HEK293 (cell line): ENCODE results near the gene MT1HL1.

ENCODE experiments used
- CTCF ChIA-PET: fragments of 350-600 bp; formaldehyde crosslinking; extraction: SDS; loops from one replicate; lab custom pipeline; 2021; ENCODE audit warnings: antibody characterized with exemption; lab: Yijun Ruan, JAX
- POLR2A ChIA-PET: fragments of 300-600 bp; formaldehyde crosslinking; extraction: SDS; loops from one replicate; lab custom pipeline; 2020; ENCODE audit warnings: antibody characterized with exemption, inconsistent platforms; lab: Yijun Ruan, JAX
- H3K27ac ChIP-seq: fragments of 200-500 bp; sonication (Bioruptor generic); 2 replicates; pipeline ENCODE4 v1.5.1; 2014; ENCODE audit warnings: low read depth, low read length, control low read depth, inconsistent platforms; ENCODE audit errors: extremely low read depth
- H3K36me3 ChIP-seq, 2 experiments: fragments of 200-500 bp in 1 of 2; sonication (Bioruptor generic) in 1 of 2; 1 replicate in 1 of 2; 2 replicates in 1 of 2; pipeline ENCODE4 v1.5.1; 2014 to 2017; ENCODE audit warnings: inconsistent platforms in 2 of 2, low read length in 2 of 2; ENCODE audit not compliant: control insufficient read depth in 2 of 2, insufficient read depth in 1 of 2
- H3K4me1 ChIP-seq: fragments of 200-500 bp; sonication (Bioruptor generic); 2 replicates; pipeline ENCODE4 v1.5.1; 2014; ENCODE audit warnings: mild to moderate bottlenecking, low read length, inconsistent platforms; ENCODE audit not compliant: control insufficient read depth, insufficient read depth
- H3K4me3 ChIP-seq: 2 replicates; pipeline ENCODE4 v1.5.1; 2011; ENCODE audit warnings: low read depth, mild to moderate bottlenecking, control low read depth, low read length, moderate library complexity
- H3K9me3 ChIP-seq: fragments of 200-500 bp; sonication (Bioruptor generic); 2 replicates; pipeline ENCODE4 v1.5.1; 2014; ENCODE audit warnings: low read depth, low read length, inconsistent platforms; ENCODE audit not compliant: control insufficient read depth, insufficient read depth
- ELK4 ChIP-seq: IDR thresholded peaks from 2 replicates; pipeline ENCODE4 v1.6.1; 2011; ENCODE audit warnings: mild to moderate bottlenecking, low read depth, low read length, borderline replicate concordance
- GLIS2 ChIP-seq: fragments of 450-650 bp; formaldehyde crosslinking; IDR thresholded peaks from 2 replicates; pipeline ENCODE4 v1.5.1; 2016; ENCODE audit warnings: missing biosample characterization, missing genetic modification characterization
- OVOL3 ChIP-seq: fragments of 450-650 bp; formaldehyde crosslinking; IDR thresholded peaks from 2 replicates; pipeline ENCODE4 v1.5.1; 2016; ENCODE audit warnings: missing biosample characterization, missing genetic modification characterization
- PBX3 ChIP-seq: sonication (generic); formaldehyde crosslinking; IDR thresholded peaks from 2 replicates; pipeline ENCODE4 v1.8.1; 2022; ENCODE audit warnings: mild to moderate bottlenecking, moderate library complexity, missing genetic modification reagents
- REST ChIP-seq: fragments of 450-650 bp; formaldehyde crosslinking; IDR thresholded peaks from 2 replicates; pipeline ENCODE4 v1.5.1; 2016; ENCODE audit warnings: missing biosample characterization, missing genetic modification characterization
- SCRT2 ChIP-seq: fragments of 450-650 bp; formaldehyde crosslinking; IDR thresholded peaks from 2 replicates; pipeline ENCODE4 v1.5.1; 2016; ENCODE audit warnings: missing biosample characterization, missing genetic modification characterization
- SETDB1 ChIP-seq: IDR thresholded peaks from one replicate; pipeline ENCODE4 v1.6.1; 2017; ENCODE audit warnings: mild to moderate bottlenecking, low read length, moderate library complexity, mixed read lengths; ENCODE audit not compliant: insufficient read length
- TRIM28 ChIP-seq: IDR thresholded peaks from 2 replicates; pipeline ENCODE4 v1.6.1; 2011; ENCODE audit warnings: low read length, control low read depth, borderline replicate concordance
- ZBTB7A ChIP-seq: fragments of 450-650 bp; formaldehyde crosslinking; IDR thresholded peaks from 2 replicates; pipeline ENCODE4 v1.5.1; 2016; ENCODE audit warnings: low read depth, missing biosample characterization, missing genetic modification characterization
- ZFHX2 ChIP-seq: fragments of 450-650 bp; formaldehyde crosslinking; conservative IDR thresholded peaks from 2 replicates; pipeline ENCODE4 v1.5.1; 2016; ENCODE audit warnings: missing biosample characterization, missing genetic modification characterization
- ZFP37 ChIP-seq: fragments of 450-650 bp; formaldehyde crosslinking; IDR thresholded peaks from 2 replicates; pipeline ENCODE4 v1.5.1; 2016; ENCODE audit warnings: missing biosample characterization, missing genetic modification characterization
- ZFP41 ChIP-seq: fragments of 450-650 bp; formaldehyde crosslinking; IDR thresholded peaks from 2 replicates; pipeline ENCODE4 v1.5.1; 2016; ENCODE audit warnings: missing biosample characterization, missing genetic modification characterization, borderline replicate concordance
- ZNF155 ChIP-seq: fragments of 450-650 bp; formaldehyde crosslinking; IDR thresholded peaks from 2 replicates; pipeline ENCODE4 v1.5.1; 2016; ENCODE audit warnings: missing biosample characterization, missing genetic modification characterization
- ZNF416 ChIP-seq: fragments of 450-650 bp; formaldehyde crosslinking; IDR thresholded peaks from 2 replicates; pipeline ENCODE4 v1.5.1; 2016; ENCODE audit warnings: missing biosample characterization, missing genetic modification characterization
- ZNF521 ChIP-seq: fragments of 450-650 bp; formaldehyde crosslinking; IDR thresholded peaks from 2 replicates; pipeline ENCODE4 v1.5.1; 2017; ENCODE audit warnings: missing biosample characterization, mild to moderate bottlenecking, missing genetic modification characterization
- ZNF549 ChIP-seq: fragments of 450-650 bp; IDR thresholded peaks from 2 replicates; pipeline ENCODE4 v1.5.1; 2018; ENCODE audit warnings: missing biosample characterization, missing genetic modification characterization, mild to moderate bottlenecking, inconsistent platforms, moderate library complexity
- ZNF555 ChIP-seq: fragments of 450-650 bp; formaldehyde crosslinking; conservative IDR thresholded peaks from 2 replicates; pipeline ENCODE4 v1.5.1; 2017; ENCODE audit warnings: missing biosample characterization, mild to moderate bottlenecking, missing genetic modification characterization, inconsistent platforms
- ZNF558 ChIP-seq: fragments of 450-650 bp; formaldehyde crosslinking; IDR thresholded peaks from 2 replicates; pipeline ENCODE4 v1.5.1; 2016; ENCODE audit warnings: missing biosample characterization, missing genetic modification characterization
- ZNF561 ChIP-seq: fragments of 450-650 bp; IDR thresholded peaks from 2 replicates; pipeline ENCODE4 v1.5.1; 2018; ENCODE audit warnings: missing biosample characterization, missing genetic modification characterization, borderline replicate concordance
- ZNF776 ChIP-seq: fragments of 450-650 bp; formaldehyde crosslinking; IDR thresholded peaks from 2 replicates; pipeline ENCODE4 v1.5.0; 2017; ENCODE audit warnings: missing biosample characterization, missing genetic modification characterization, borderline replicate concordance
- ZNF830 ChIP-seq: fragments of 450-650 bp; IDR thresholded peaks from 2 replicates; pipeline ENCODE4 v1.5.0; 2018; ENCODE audit warnings: missing biosample characterization, missing genetic modification characterization, low read depth, mild to moderate bottlenecking, moderate library complexity
- ZNF843 ChIP-seq: fragments of 450-650 bp; formaldehyde crosslinking; IDR thresholded peaks from 2 replicates; pipeline ENCODE4 v1.5.1; 2016; ENCODE audit warnings: missing biosample characterization, missing genetic modification characterization
- ZXDB ChIP-seq: fragments of 450-650 bp; formaldehyde crosslinking; IDR thresholded peaks from 2 replicates; pipeline ENCODE4 v1.5.1; 2016; ENCODE audit warnings: missing biosample characterization, missing genetic modification characterization

MT1HL1 gene

GRCh38 chr1:236990052-236990445 is 14.2 kb downstream of the MT1HL1 start:
- Histone ChIP-seq H3K36me3 (no peaks in the 10 kb centered on the region), H3K4me3 (no peak overlapping the region), H3K9me3 (peaks cover 2% of the 10 kb centered on the region; the same call in 1 of the 2 replicates), H3K4me1 (no peaks in the 10 kb centered on the region), H3K27ac (no peak overlapping the region)
- POLR2A ChIA-PET: no interaction called here
- TF ChIP-seq ZNF521 (tag by site-specific recombination) (no peak), ZNF555 (0 out of 2 replicates have a peak, but pooled peaks have one; percentile 0)
- CTCF ChIA-PET: interaction anchor here (0.6 to 0.7 kb wide), 2 partner anchors 396 to 554 kb away, joined by 3 read pairs; no protein-coding TSS in a partner anchor

GRCh38 chr1:236989290-236990051 is 14.8 kb downstream of the MT1HL1 start:
- Histone ChIP-seq H3K4me1 (no peaks in the 10 kb centered on the region), H3K27ac (no peak overlapping the region), H3K36me3 (no peaks in the 10 kb centered on the region), H3K9me3 (peaks cover 2% of the 10 kb centered on the region; the same call in 1 of the 2 replicates), H3K4me3 (no peak overlapping the region)
- CTCF ChIA-PET: interaction anchor here (0.7 kb wide), 1 partner anchor 554 kb away, joined by 3 read pairs; no protein-coding TSS in a partner anchor
- no peak for TF ChIP-seq ZNF843 (tag by site-specific recombination)
- no peak for TF ChIP-seq SCRT2
- TF ChIP-seq ZNF776: no peak
- TF ChIP-seq ZBTB7A: no peak
- TF ChIP-seq ZNF416 (tag by site-specific recombination): no peak
- TF ChIP-seq ELK4: no peak
- TF ChIP-seq ZNF549 (tag by site-specific recombination): peak; percentile 8; the same call in 1 of the 2 replicates
- TF ChIP-seq ZNF830: no peak
- TF ChIP-seq PBX3 (CRISPR knock-in tag): no peak
- TF ChIP-seq ZNF561 (tag by site-specific recombination): no peak
- TF ChIP-seq GLIS2: no peak
- TF ChIP-seq ZFP41: no peak
- no peak for TF ChIP-seq REST (tag by site-specific recombination)
- no peak for TF ChIP-seq ZNF558
- TF ChIP-seq OVOL3: no peak
- no peak for TF ChIP-seq ZFHX2
- TF ChIP-seq ZXDB (tag by site-specific recombination): no peak
- TF ChIP-seq ZNF155: no peak
- TF ChIP-seq SETDB1: peak; percentile 87
- no peak for TF ChIP-seq ZFP37 (tag by site-specific recombination)
- TF ChIP-seq TRIM28: peak; percentile 88
- POLR2A ChIA-PET: no interaction called here
